Erythroblast (primary cell): ENCODE data around the gene INO80D.
"Not testable (repeated sequence)": the region's sequence is repeated elsewhere in the genome, so short reads cannot be mapped to it uniquely, and the experiment has no call there.

Experiments used
- GATA1 ChIP-seq: IDR thresholded peaks from 2 replicates; pipeline ENCODE4 v1.6.1; 2011; ENCODE audit warnings: low read depth, mild to moderate bottlenecking, control low read depth, low read length, moderate library complexity
- POLR2A ChIP-seq: IDR thresholded peaks from 2 replicates; pipeline ENCODE4 v1.6.1; 2011; ENCODE audit warnings: mild to moderate bottlenecking, low read length

DNA sequence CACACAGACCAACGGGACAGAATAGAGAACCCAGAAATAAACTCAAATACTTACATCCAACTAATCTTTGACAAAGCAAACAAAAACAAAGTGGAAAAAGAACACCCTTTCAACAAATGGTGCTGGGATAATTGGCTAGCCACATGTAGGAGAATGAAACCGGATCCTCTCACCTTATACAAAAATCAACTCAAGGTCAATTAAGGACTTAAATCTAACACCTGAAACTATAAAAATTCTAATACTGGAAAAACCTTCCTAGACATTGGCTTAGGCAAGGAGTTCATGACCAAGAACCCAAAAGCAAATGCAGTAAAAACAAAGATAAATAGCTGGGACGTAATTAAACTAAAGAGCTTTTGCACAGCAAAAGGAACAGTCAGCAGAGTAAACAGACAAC is 50.6 kb downstream of the INO80D start:
- not testable (repeated sequence) for TF ChIP-seq POLR2A, GATA1
